PFSK-1 (cell line): ENCODE measurements around the gene MYH10.

Source experiments
- POLR2AphosphoS5 ChIP-seq: IDR thresholded peaks from 2 replicates; pipeline ENCODE4 v1.6.1; 2012; ENCODE audit warnings: low read depth, mild to moderate bottlenecking, control low read depth, low read length, moderate library complexity
- REST ChIP-seq, 2 experiments: IDR thresholded peaks; 2 replicates each; pipeline versions ENCODE4 v1.6.1 to v1.8.0; 2011 to 2012; ENCODE audit warnings: low read depth in 2 of 2, low read length in 2 of 2, control low read depth in 1 of 2, inconsistent platforms in 1 of 2, mild to moderate bottlenecking in 1 of 2, moderate library complexity in 1 of 2; ENCODE audit not compliant: insufficient read depth in 1 of 2
- SIN3A ChIP-seq: IDR thresholded peaks from 2 replicates; pipeline ENCODE4 v1.6.1; 2012; ENCODE audit warnings: mild to moderate bottlenecking, low read length, moderate library complexity, borderline replicate concordance; ENCODE audit not compliant: insufficient read depth
- TAF1 ChIP-seq: IDR thresholded peaks from 2 replicates; pipeline ENCODE4 v1.6.1; 2012; ENCODE audit warnings: low read length, control low read depth, borderline replicate concordance; ENCODE audit not compliant: insufficient read depth

DNA sequence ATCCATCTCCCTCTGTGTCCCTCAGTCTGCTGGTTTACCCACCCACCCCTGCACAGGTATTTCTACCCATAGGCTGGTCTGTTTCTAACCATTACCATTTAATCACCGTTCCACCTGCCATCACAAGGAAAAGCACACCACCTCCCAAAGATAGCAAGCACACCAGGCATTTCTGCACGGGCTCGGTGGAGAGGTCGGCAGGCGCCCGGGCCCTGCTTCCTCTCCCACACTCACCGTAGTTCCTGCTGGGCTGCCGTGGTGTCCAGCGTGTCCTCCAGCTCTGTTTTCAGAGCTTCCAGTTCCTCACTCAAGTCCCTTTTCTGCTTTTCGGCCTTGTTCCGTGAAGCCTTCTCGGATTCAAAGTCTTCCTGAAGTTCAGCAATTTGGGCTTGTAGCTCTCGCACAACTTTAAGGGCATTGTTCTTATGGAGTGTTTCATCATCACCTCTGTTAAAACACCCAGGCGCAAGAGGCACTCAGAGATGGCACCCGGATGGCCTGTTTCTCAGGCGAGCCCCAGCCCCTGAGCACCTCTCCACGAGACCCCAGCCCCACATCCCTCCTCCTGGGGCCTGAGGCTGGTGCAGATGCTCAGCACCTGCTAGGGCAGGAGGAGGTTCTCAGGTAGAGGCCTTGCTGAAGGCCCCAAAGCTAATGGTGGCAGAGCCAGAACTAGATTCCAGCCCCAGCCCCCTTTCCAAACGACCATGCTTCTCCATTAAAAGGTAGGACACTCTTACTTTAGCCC, 125.9 kb downstream of the MYH10 start:
- TF ChIP-seq SIN3A (no peak), POLR2AphosphoS5 (no peak), TAF1 (no peak), REST (IDR thresholded peaks at IDR 0.05; ENCODE audit: insufficient read depth in 1 of 2, low read depth in 2 of 2, low read length in 2 of 2) (no peak)
